Fibroblast of the aortic adventitia (primary cell): ENCODE results near the gene GABBR1. TPM values are rescaled to one million over a fixed set of nuclear protein-coding genes. Genes with fewer than 3 reads are reported as not detected.

ENCODE experiments used
- DNase-seq: peaks from one replicate; pipeline ENCODE4 v3.0.0-alpha.2; 2010; ENCODE audit warnings: low read depth
- H3K4me3 ChIP-seq: 2 replicates; pipeline ENCODE4 v1.5.1; 2011; ENCODE audit warnings: low read depth, mild to moderate bottlenecking, control low read depth, low read length, moderate library complexity
- CTCF ChIP-seq: IDR thresholded peaks from 2 replicates; pipeline ENCODE4 v1.5.1; 2011; ENCODE audit warnings: mild to moderate bottlenecking, low read length, control low read depth, inconsistent platforms; ENCODE audit not compliant: insufficient read depth
- total RNA-seq: library from RNA; depleted of rRNA; stranded (reverse); fragments of >200 nt; gene quantifications from 2 replicates; pipeline ENCODE4 v1.2.3, GENCODE V29; 2012; ENCODE audit warnings: low replicate concordance

GABBR1 gene
- 11.7 and 19.2 TPM in 2 replicates for total RNA-seq

- peak within 1 kb of the TSS; percentile 78 for H3K4me3 ChIP-seq
- DNase-seq, result peak; percentile 79
- no peak for TF ChIP-seq CTCF
These were observed at the start of gene GABBR1 for GRCh38 chr6:29632789-29633533. Gene GABBR1 (minus strand): TSS chr6:29633183. CDS start chr6:29632385, 798 bp downstream.

GRCh38 chr6:29681811-29682210, 48.8 kb upstream of the GABBR1 start:
- no peak for TF ChIP-seq CTCF
- H3K4me3 ChIP-seq, result no peak overlapping the region
- no peak for DNase-seq

- TF ChIP-seq CTCF, result no peak
- H3K4me3 ChIP-seq, result peak within 1 kb of the TSS; percentile 9
- no peak for DNase-seq
These were observed 47.9 kb upstream of the GABBR1 start, which contains the start of gene ZFP57 for GRCh38 chr6:29680904-29681303. Gene ZFP57 (minus strand): TSS chr6:29681152. CDS start chr6:29677003, 4,149 bp downstream.

GRCh38 chr6:29680416-29680815, 47.4 kb upstream of the GABBR1 start:
- DNase-seq, result no peak
- TF ChIP-seq CTCF, result no peak
- H3K4me3 ChIP-seq, result no peak overlapping the region

- TF ChIP-seq CTCF, result no peak
- DNase-seq, result no peak
- no peak overlapping the region for H3K4me3 ChIP-seq
These were observed 47.0 kb upstream of the GABBR1 start for GRCh38 chr6:29679962-29680361.

GRCh38 chr6:29678114-29678513, 45.1 kb upstream of the GABBR1 start:
- no peak for DNase-seq
- no peak for TF ChIP-seq CTCF
- H3K4me3 ChIP-seq, result no peak overlapping the region
